DOHH2 (cell line): ENCODE measurements around the gene TOMM22.

Source experiments
- EZH2phosphoT487 ChIP-seq: fragments of 200-600 bp; sonication (generic); IDR thresholded peaks from 2 replicates; pipeline ENCODE4 v1.6.1; 2017; ENCODE audit warnings: borderline replicate concordance, mild to moderate bottlenecking, antibody characterized with exemption, low read length, moderate library complexity, mixed read lengths
- TF ChIP-seq, protein P1 (sequence below): fragments of 200-600 bp; sonication (generic); IDR thresholded peaks from one replicate; pipeline ENCODE4 v1.5.1; 2014; ENCODE audit warnings: antibody characterized with exemption, mild to moderate bottlenecking, low read depth, low read length; ENCODE audit not compliant: poor library complexity, severe bottlenecking

DNA sequence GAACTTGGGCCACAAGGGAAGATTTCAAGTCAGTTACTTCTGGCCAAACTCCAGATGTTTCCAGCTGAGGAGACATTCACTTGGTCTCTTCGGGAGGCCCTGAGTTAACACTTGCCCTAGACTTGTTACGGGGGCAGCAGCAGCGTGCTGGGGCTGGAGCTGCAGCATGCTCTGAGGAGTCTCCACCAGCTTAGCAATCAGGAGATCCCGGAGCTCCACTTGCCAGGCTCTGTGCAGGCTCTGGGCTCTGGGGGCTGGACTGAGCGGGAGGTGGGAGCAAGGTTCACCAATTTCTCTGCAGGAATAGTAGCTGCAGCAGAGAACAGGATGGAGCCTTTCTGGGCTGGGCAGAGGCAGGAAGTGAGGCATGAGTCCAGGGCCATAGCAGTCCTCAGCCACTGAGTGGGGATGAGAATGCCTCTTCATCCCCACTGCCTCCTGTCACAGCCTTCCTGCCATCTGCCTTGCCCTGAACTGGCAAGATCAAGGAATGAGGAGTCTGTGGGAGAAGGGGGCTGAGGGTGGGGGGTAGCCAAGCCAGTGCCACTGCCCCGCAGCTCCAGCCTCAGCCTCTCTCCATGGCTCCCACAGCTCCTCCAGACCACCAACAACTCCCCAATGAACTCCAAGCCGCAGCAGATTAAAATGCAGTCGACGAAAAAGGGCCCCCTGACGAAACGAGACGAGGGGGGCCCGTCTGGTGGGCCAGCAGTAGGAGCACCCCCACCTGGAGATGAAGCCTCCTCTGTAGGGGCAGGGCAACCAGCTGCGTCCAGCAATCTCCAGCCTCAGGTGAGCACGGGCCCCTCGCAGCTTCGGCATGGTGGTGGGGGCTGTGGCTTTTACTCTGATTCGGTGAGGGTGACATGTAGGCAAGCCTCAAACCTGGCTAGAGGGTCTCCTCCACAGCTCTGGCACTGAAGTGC, 47.4 kb downstream of the TOMM22 start:
- no peak for TF ChIP-seq EZH2phosphoT487
- TF ChIP-seq, protein P1, sequence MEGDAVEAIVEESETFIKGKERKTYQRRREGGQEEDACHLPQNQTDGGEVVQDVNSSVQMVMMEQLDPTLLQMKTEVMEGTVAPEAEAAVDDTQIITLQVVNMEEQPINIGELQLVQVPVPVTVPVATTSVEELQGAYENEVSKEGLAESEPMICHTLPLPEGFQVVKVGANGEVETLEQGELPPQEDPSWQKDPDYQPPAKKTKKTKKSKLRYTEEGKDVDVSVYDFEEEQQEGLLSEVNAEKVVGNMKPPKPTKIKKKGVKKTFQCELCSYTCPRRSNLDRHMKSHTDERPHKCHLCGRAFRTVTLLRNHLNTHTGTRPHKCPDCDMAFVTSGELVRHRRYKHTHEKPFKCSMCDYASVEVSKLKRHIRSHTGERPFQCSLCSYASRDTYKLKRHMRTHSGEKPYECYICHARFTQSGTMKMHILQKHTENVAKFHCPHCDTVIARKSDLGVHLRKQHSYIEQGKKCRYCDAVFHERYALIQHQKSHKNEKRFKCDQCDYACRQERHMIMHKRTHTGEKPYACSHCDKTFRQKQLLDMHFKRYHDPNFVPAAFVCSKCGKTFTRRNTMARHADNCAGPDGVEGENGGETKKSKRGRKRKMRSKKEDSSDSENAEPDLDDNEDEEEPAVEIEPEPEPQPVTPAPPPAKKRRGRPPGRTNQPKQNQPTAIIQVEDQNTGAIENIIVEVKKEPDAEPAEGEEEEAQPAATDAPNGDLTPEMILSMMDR: no peak
